HepG2 (cell line): ENCODE data around the gene SETD1A. TPM values are rescaled to one million over a fixed set of nuclear protein-coding genes. Genes with fewer than 3 reads are reported as not detected.

ENCODE experiments used
- ATAC-seq: fragments of 200-7000 bp; cut with Tn5 transposase; 3 replicates; pipeline ENCODE4 v1.9.1; 2020; ENCODE audit warnings: mild to moderate bottlenecking, moderate library complexity
- BruUV-seq: library from RNA; stranded (reverse); fragments of 400-500 nt; replicated peaks from 2 replicates; lab custom pipeline; 2021; lab: Mats Ljungman, UMichigan
- CTCF ChIA-PET: fragments of 300-600 bp; formaldehyde crosslinking; extraction: SDS; loops from one replicate; lab custom pipeline; 2021; ENCODE audit warnings: low total read pairs, inconsistent platforms, low intra/inter-chr PET ratio; lab: Yijun Ruan, JAX
- POLR2A ChIA-PET: fragments of 350-600 bp; sonication (Branson Sonifier 250); formaldehyde crosslinking; loops from one replicate; lab custom pipeline; 2020; ENCODE audit warnings: antibody characterized with exemption, inconsistent platforms; lab: Yijun Ruan, JAX
- DNase-seq: peaks from one replicate; pipeline ENCODE4 v3.0.0-alpha.2; 2015; ENCODE audit warnings: low spot score
- FAIRE-seq: peaks from 3 replicates; lab custom pipeline; 2011; peaks lifted over from hg19 to GRCh38; lab: Jason Lieb, UNC
- H2AFZ ChIP-seq: one replicate; pipeline ENCODE4 v1.6.1; 2011; ENCODE audit warnings: low read length, inconsistent platforms
- H3K27ac ChIP-seq: fragments of 300-600 bp; 3 replicates; pipeline ENCODE4 v1.8.0; 2011; ENCODE audit warnings: mixed run types, mild to moderate bottlenecking, mixed read lengths, low read length, inconsistent platforms; ENCODE audit not compliant: insufficient read depth; ENCODE audit errors: extremely low read length
- H3K27me3 ChIP-seq, 2 experiments: fragments of 200-600 bp in 1 of 2; 2 replicates in 1 of 2; 3 replicates in 1 of 2; pipeline versions ENCODE4 v1.6.0 to v1.8.0; 2011; ENCODE audit warnings: low read length in 2 of 2, mild to moderate bottlenecking in 2 of 2, moderate library complexity in 2 of 2, inconsistent platforms in 1 of 2; ENCODE audit not compliant: insufficient read depth in 2 of 2, control insufficient read depth in 1 of 2
- H3K36me3 ChIP-seq, 2 experiments: fragments of 200-600 bp in 1 of 2; replicated peaks in 1 of 2; 2 replicates in 1 of 2; 3 replicates in 1 of 2; pipeline versions ENCODE4 v1.5.1 to v1.8.0; 2011; ENCODE audit warnings: low read length in 2 of 2, inconsistent platforms in 1 of 2; ENCODE audit not compliant: insufficient read depth in 2 of 2, control insufficient read depth in 1 of 2
- H3K4me1 ChIP-seq: 2 replicates; pipeline ENCODE4 v1.5.1; 2012; ENCODE audit warnings: low read length, inconsistent platforms; ENCODE audit not compliant: insufficient read depth
- H3K4me2 ChIP-seq: 2 replicates; pipeline ENCODE4 v1.6.0; 2011; ENCODE audit warnings: low read depth, low read length, inconsistent platforms
- H3K4me3 ChIP-seq, 3 experiments: fragments of 200-600 bp in 1 of 3; sonication (generic), shearing (Covaris generic) in 1 of 3; replicated peaks in 1 of 3; 2 replicates each; pipeline ENCODE4 v1.5.1; 2011 to 2016; ENCODE audit warnings: low read length in 3 of 3, inconsistent platforms in 2 of 3, low read depth in 2 of 3, mild to moderate bottlenecking in 2 of 3, control low read depth in 1 of 3, mixed read lengths in 1 of 3; ENCODE audit not compliant: insufficient read depth in 1 of 3
- H3K79me2 ChIP-seq: one replicate; pipeline ENCODE4 v1.6.1; 2011; ENCODE audit warnings: low read length, inconsistent platforms; ENCODE audit not compliant: insufficient read depth
- H3K9ac ChIP-seq: 2 replicates; pipeline ENCODE4 v1.6.0; 2011; ENCODE audit warnings: mild to moderate bottlenecking, low read depth, low read length, inconsistent platforms; ENCODE audit not compliant: insufficient read depth
- H3K9me3 ChIP-seq: 2 replicates; pipeline ENCODE4 v1.5.1; 2012; ENCODE audit warnings: mild to moderate bottlenecking, low read length
- H4K20me1 ChIP-seq: 2 replicates; pipeline ENCODE4 v1.6.0; 2011; ENCODE audit warnings: inconsistent platforms, mild to moderate bottlenecking, low read length, moderate library complexity; ENCODE audit not compliant: insufficient read depth
- AGO1 ChIP-seq: fragments of 200-400 bp; formaldehyde crosslinking; IDR thresholded peaks from 2 replicates; pipeline ENCODE4 v1.6.1; 2017; ENCODE audit warnings: mild to moderate bottlenecking, low read depth, low read length, moderate library complexity; ENCODE audit not compliant: poor library complexity, severe bottlenecking
- AGO2 ChIP-seq: fragments of 200-400 bp; formaldehyde crosslinking; optimal IDR thresholded peaks from 2 replicates; pipeline ENCODE3; 2017; ENCODE audit warnings: mild to moderate bottlenecking, low read depth, low read length, moderate library complexity
- E2F5 ChIP-seq: sonication (generic); formaldehyde crosslinking; conservative IDR thresholded peaks from 2 replicates; pipeline ENCODE4 v1.4.0; 2020; ENCODE audit warnings: missing genetic modification reagents
- ETV5 ChIP-seq: IDR thresholded peaks from 2 replicates; pipeline ENCODE4 v1.6.1; 2018; ENCODE audit warnings: missing biosample characterization, missing genetic modification reagents, inconsistent platforms, borderline replicate concordance
- FOXP4 ChIP-seq: sonication (generic); formaldehyde crosslinking; IDR thresholded peaks from 2 replicates; pipeline ENCODE4 v1.4.0; 2020; ENCODE audit warnings: missing genetic modification reagents
- LBX2 ChIP-seq: sonication (generic); formaldehyde crosslinking; IDR thresholded peaks from 2 replicates; pipeline ENCODE4 v1.5.0; 2020; ENCODE audit warnings: missing genetic modification reagents, mild to moderate bottlenecking, borderline replicate concordance
- PHF21A ChIP-seq: sonication (generic); formaldehyde crosslinking; IDR thresholded peaks from 2 replicates; pipeline ENCODE4 v1.5.0; 2020; ENCODE audit warnings: mild to moderate bottlenecking, missing genetic modification reagents
- RBFOX2 ChIP-seq: fragments of 200-400 bp; formaldehyde crosslinking; IDR thresholded peaks from 2 replicates; pipeline ENCODE4 v1.6.1; 2017; ENCODE audit warnings: low read depth, mild to moderate bottlenecking, low read length
- SNAPC2 ChIP-seq: sonication (generic); formaldehyde crosslinking; IDR thresholded peaks from 2 replicates; pipeline ENCODE4 v1.8.1; 2022; ENCODE audit warnings: mild to moderate bottlenecking, missing genetic modification reagents
- ZBTB33 ChIP-seq: sonication (generic); formaldehyde crosslinking; IDR thresholded peaks from 2 replicates; pipeline ENCODE4 v1.4.0; 2020; ENCODE audit warnings: missing genetic modification reagents
- ZFP82 ChIP-seq: sonication (generic); formaldehyde crosslinking; IDR thresholded peaks from 2 replicates; pipeline ENCODE4 v1.5.1; 2020; ENCODE audit warnings: mild to moderate bottlenecking, missing genetic modification reagents, borderline replicate concordance
- ZNF253 ChIP-seq: sonication (generic); formaldehyde crosslinking; IDR thresholded peaks from 2 replicates; pipeline ENCODE4 v1.8.0; 2022; ENCODE audit warnings: mild to moderate bottlenecking, missing genetic modification reagents, borderline replicate concordance
- WGBS: methylation state at CpG from one replicate; pipeline ENCODE4 v1.1.6; 2017; ENCODE audit warnings: low lambda C conversion rate; 5-methylcytosine and 5-hydroxymethylcytosine counted together
- in situ Hi-C: cut with HindIII; loops from 2 replicates; pipeline ENCODE4 v1.10.0; 2017; ENCODE audit warnings: low pct_unique_long_range_greater_than_20kb; ENCODE audit not compliant: extremely low pct_ligation_motif_present
- intact Hi-C: fragments of 100-400 bp; cut with micrococcal nuclease; formaldehyde crosslinking; loops from one replicate; pipeline ENCODE4 v1.10.0; 2022; ENCODE audit not compliant: unreplicated experiment
- polyA plus RNA-seq, 8 experiments: library from polyadenylated mRNA; depleted of rRNA in 3 of 8; stranded (reverse) in 7 of 8; unstranded in 1 of 8; fragments of >200 nt; fragmentation: Illumina TruSeq in 4 of 8; extraction: Trizol in 4 of 8; gene quantifications; 2 replicates each; pipeline versions ENCODE4 v1.2.1 to v1.2.3, GENCODE V29; 2011 to 2016; ENCODE audit warnings: low read depth in 4 of 8, missing spikeins in 1 of 8, mixed read lengths in 1 of 8; ENCODE audit not compliant: insufficient read depth in 1 of 8
- total RNA-seq, 5 experiments: library from RNA; depleted of rRNA; stranded (reverse); fragments of >200 nt; fragmentation: Illumina TruSeq; extraction: Trizol; gene quantifications; 2 replicates each; pipeline ENCODE4 v1.2.3, GENCODE V29; 2016; ENCODE audit warnings: low read depth in 1 of 5
- TF ChIP-seq, protein P1 (sequence below): sonication (generic); formaldehyde crosslinking; IDR thresholded peaks from 2 replicates; pipeline ENCODE4 v1.8.0; 2022; ENCODE audit warnings: missing genetic modification reagents, low read depth, mild to moderate bottlenecking, borderline replicate concordance
- TF ChIP-seq, protein P2 (sequence below): IDR thresholded peaks from 2 replicates; pipeline ENCODE4 v1.6.1; 2012; ENCODE audit warnings: inconsistent platforms

The SETD1A gene
- total and polyA plus RNA-seq, 2 of the 13 experiments (the other 11 are each of a cell fraction or from before 2014, with no cell fraction given) = 3.8 to 5.6 TPM

DNA sequence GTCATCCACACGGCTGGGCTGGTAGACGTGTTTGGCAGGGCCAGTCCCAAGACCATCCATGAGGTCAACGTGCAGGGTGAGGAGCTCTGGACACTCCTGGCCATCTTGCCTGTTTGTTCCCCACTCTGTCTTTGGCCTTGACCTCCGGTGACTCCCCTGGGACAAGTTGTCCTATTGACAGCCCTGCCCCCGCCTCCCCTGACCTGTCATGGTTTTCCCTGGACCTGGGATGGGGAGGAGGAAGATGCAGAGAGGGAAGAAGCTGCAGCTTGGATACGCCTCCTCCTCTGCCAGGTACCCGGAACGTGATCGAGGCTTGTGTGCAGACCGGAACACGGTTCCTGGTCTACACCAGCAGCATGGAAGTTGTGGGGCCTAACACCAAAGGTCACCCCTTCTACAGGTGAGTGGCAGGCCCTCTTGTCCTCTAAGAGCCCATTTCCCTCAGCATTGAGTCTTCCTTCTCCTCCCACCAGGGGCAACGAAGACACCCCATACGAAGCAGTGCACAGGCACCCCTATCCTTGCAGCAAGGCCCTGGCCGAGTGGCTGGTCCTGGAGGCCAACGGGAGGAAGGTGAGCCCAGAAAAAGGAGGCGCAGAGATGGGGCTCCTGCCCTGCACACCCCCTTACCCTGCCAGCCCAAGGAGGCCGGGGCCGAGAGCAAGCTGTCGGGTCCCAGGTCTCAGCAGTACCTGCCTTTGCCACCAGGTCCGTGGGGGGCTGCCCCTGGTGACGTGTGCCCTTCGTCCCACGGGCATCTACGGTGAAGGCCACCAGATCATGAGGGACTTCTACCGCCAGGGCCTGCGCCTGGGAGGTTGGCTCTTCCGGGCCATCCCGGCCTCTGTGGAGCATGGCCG is 28.8 kb downstream of the SETD1A start (continued):
- TF ChIP-seq ZNF253 (peak; percentile 58; the same call in 1 of the 2 replicates), E2F5 (CRISPR knock-in tag) (no peak), ETV5 (CRISPR knock-in tag) (0 out of 2 replicates have a peak, but pooled peaks have one; percentile 2), PHF21A (CRISPR knock-in tag) (no peak), FOXP4 (no peak)
- TF ChIP-seq, protein P1, sequence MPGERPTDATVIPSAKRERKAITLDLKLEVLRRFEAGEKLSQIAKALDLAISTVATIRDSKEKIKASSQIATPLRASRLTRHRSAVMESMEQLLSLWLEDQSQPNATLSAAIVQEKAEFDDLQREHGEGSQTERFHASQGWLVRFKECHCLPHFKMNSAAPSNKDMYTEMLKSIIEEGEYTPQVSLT (CRISPR knock-in tag) = no peak

- 97% methylated on average over 25 of the region's 30 CpGs for WGBS
- ChIA-PET POLR2A (interaction anchor here (1.2 to 3.1 kb wide), 2 partner anchors 9 to 155 kb away, joined by 4 to 31 read pairs; no protein-coding TSS in a partner anchor), CTCF (no interaction called here)
- no TSS peak for BruUV-seq
- Histone ChIP-seq H3K9me3 (no peaks in the 10 kb centered on the region), H3K9ac (no peak overlapping the region), H3K27me3 (no peaks in the 10 kb centered on the region), H3K36me3 (peaks cover 0 to 21% of the 10 kb centered on the region in 2 experiments; a peak in 3 of 5 replicates), H3K4me1 (peaks cover 38% of the 10 kb centered on the region), H4K20me1 (no peaks in the 10 kb centered on the region), H3K4me2 (no peak overlapping the region), H3K79me2 (no peaks in the 10 kb centered on the region), H3K27ac (no peak overlapping the region), H3K4me3 (no peak overlapping the region), H2AFZ (no peak overlapping the region)
- ATAC-seq (no peak), DNase-seq (no peak), FAIRE-seq (no peak)
- in situ Hi-C loops (loop anchor here (5.0 to 25.0 kb wide), 2 partner anchors 85 to 725 kb away; partner anchors contain the start of genes ZNF646 and ZNF668), intact Hi-C loops (loop anchor here (10.0 kb wide), 1 partner anchor 877 kb away; no protein-coding TSS in a partner anchor)
- TF ChIP-seq ZBTB33 (CRISPR knock-in tag) (peak; percentile 7; the same call in 1 of the 2 replicates), RBFOX2 (peak; percentile 49), ZFP82 (CRISPR knock-in tag) (no peak), SNAPC2 (CRISPR knock-in tag) (no peak), AGO2 (peak; percentile 85), LBX2 (CRISPR knock-in tag) (no peak), AGO1 (peak; percentile 51)
- TF ChIP-seq, protein P2, sequence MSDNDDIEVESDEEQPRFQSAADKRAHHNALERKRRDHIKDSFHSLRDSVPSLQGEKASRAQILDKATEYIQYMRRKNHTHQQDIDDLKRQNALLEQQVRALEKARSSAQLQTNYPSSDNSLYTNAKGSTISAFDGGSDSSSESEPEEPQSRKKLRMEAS = no peak
Measured at GRCh38 chr16:30987581-30988190, 30.1 kb downstream of the SETD1A start.
